Measurements from ENCODE around the gene THRSP.
"Not testable (repeated sequence)": the region's sequence is repeated elsewhere in the genome, so short reads cannot be mapped to it uniquely, and the experiment has no call there.

THRSP gene

DNA sequence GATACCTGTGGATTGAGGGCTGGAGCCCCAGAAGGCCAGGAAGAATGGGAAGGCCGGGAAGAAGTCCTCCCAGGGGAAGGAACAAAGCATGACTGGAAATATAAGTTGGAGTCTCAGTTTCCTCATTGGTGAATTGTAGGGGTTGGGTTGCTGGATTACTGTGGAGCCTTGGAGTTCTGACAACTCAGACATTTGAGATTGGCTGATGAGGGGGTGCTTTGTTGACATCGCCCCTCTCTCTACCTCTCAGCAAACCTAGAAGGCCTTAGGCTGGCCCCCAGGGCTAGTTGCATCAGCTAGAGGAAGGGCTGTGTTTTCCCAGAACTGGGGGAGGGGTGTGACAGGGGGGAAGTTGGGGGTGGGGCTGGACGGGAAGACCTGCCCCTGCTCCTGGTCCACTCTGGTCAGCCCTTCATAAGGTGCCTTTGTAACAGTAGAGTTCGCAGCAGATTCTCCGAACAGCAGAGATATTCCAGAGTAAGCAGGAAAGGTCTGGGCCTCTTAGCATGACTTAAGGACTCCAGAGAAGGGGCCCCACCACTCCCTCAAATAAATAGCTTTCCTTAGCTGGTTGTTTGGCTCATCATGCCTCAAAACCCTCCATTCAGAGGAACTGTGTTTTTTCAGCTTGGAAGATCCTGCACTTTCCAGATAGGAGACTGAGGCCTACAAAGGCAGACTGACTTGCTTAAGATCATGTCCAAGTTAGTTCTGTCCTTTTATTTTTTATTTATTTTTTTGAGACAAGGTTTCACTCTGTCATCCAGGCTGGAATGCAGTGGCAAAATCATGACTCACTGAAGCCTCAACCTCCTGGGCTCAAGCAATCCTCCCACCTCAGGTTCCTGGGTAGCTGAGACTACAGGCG, 12.5 kb upstream of the THRSP start:
- Histone ChIP-seq H3K27ac (ENCODE audit: low read depth, low read length, severe bottlenecking) (peak overlapping the region; percentile 98), H3K4me1 (ENCODE audit: control insufficient read depth, insufficient read depth, low read length, poor library complexity, severe bottlenecking) (peaks cover 21% of the 10 kb centered on the region), H3K9me3 (ENCODE audit: control insufficient read depth, low read length) (no peaks in the 10 kb centered on the region), H3K4me3 (ENCODE audit: extremely low read depth, insufficient read depth, low read length, poor library complexity, severe bottlenecking) (no peak overlapping the region), H3K36me3 (ENCODE audit: control insufficient read depth, insufficient read depth, low read length) (no peaks in the 10 kb centered on the region)
- WGBS, 2 experiments (ENCODE audit: insufficient coverage in 2 of 2) = 62 to 63% methylated on average over 4 of the region's 6 CpGs

DNA sequence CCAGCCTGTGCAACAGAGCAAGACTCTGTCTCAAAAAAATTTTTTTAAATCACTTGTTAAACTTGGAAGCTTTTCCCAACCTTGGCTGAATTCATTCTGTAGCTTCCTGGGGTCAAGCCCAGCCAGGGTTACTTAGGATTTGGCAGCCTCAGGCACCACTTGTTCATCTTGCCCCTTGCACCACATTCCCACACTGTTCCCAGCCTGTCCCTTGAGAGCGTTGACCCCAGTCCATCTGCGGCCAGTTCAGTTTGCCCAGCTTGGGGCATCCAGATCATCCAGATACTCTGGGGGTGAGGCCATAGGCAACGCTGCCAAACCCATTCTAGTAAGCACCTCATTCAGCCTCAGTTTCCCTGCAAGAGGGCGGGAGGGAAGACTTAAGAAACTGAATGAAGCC, 8.7 kb upstream of the THRSP start:
- no peak overlapping the region for H3K27ac ChIP-seq (ENCODE audit: low read depth, low read length, severe bottlenecking)
- H3K4me3 ChIP-seq (ENCODE audit: extremely low read depth, insufficient read depth, low read length, poor library complexity, severe bottlenecking) = no peak overlapping the region
- H3K36me3 ChIP-seq (ENCODE audit: control insufficient read depth, insufficient read depth, low read length) = no peaks in the 10 kb centered on the region
- 92 to 98% methylated on average over 4 of the region's 4 CpGs for WGBS, 2 experiments (ENCODE audit: insufficient coverage in 2 of 2)
- H3K9me3 ChIP-seq (ENCODE audit: control insufficient read depth, low read length) = no peaks in the 10 kb centered on the region
- peaks cover 19% of the 10 kb centered on the region for H3K4me1 ChIP-seq (ENCODE audit: control insufficient read depth, insufficient read depth, low read length, poor library complexity, severe bottlenecking)

DNA sequence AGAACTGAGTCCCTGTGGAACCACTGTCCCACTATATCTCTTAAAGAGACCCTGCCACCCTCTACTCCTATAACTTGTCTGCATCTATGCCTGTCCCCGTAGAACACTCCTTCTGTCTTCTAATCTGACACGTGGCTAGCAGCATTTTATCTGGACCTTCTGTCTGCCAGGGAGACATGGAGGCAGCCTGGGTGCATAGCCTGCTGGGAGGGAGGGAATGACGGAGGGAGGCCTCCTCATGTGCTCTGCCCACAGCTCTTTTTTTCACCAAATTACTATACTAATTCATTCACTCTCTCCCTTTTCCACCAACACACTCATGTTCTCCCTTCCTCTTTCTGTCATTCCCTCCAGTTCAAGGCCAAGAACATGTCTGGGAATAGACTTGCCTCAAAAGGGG, 7.6 kb upstream of the THRSP start:
- H3K36me3 ChIP-seq (ENCODE audit: control insufficient read depth, insufficient read depth, low read length) = no peaks in the 10 kb centered on the region
- no peaks in the 10 kb centered on the region for H3K9me3 ChIP-seq (ENCODE audit: control insufficient read depth, low read length)
- 88% methylated on average over 2 of the region's 3 CpGs; no CpG with 5 or more reads in 1 of the 2 experiments for WGBS, 2 experiments (ENCODE audit: insufficient coverage in 2 of 2)
- H3K4me1 ChIP-seq (ENCODE audit: control insufficient read depth, insufficient read depth, low read length, poor library complexity, severe bottlenecking) = peaks cover 8% of the 10 kb centered on the region
- no peak overlapping the region for H3K27ac ChIP-seq (ENCODE audit: low read depth, low read length, severe bottlenecking)
- no peak overlapping the region for H3K4me3 ChIP-seq (ENCODE audit: extremely low read depth, insufficient read depth, low read length, poor library complexity, severe bottlenecking)

DNA sequence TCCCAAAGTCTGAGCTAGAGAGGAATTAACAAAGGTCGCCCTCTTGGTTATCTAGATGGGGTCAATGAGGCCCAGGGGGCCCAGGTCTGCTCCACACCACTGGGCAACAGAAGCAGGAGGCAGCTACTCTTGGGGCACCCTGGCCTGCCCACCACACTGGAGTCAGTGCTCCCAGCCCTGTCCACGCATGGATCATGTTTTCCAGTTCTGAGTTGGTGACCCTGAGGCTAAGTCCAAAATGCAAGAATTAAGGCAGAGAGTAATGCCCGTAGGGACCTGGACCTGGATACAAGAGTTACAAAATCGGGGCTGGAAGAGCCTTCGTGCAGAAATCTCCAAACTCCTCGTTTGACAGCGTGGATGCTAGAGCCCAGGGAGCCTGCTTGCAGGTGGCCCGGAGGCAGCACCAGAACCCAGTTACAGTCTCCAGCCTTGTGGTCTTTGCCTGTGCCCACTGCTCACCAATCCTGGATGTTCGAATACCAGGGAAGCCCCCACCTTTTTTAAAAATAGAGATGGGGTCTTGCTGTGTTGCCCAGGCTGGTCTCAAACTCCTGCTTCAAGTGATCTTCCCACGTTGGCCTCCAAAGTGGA, 6.1 kb upstream of the THRSP start:
- no peak overlapping the region for H3K4me3 ChIP-seq (ENCODE audit: extremely low read depth, insufficient read depth, low read length, poor library complexity, severe bottlenecking)
- no peak overlapping the region for H3K27ac ChIP-seq (ENCODE audit: low read depth, low read length, severe bottlenecking)
- WGBS, 2 experiments (ENCODE audit: insufficient coverage in 2 of 2) = 80 to 83% methylated on average over 8 of the region's 10 CpGs
- H3K4me1 ChIP-seq (ENCODE audit: control insufficient read depth, insufficient read depth, low read length, poor library complexity, severe bottlenecking) = no peaks in the 10 kb centered on the region
- no peaks in the 10 kb centered on the region for H3K9me3 ChIP-seq (ENCODE audit: control insufficient read depth, low read length)
- no peaks in the 10 kb centered on the region for H3K36me3 ChIP-seq (ENCODE audit: control insufficient read depth, insufficient read depth, low read length)

DNA sequence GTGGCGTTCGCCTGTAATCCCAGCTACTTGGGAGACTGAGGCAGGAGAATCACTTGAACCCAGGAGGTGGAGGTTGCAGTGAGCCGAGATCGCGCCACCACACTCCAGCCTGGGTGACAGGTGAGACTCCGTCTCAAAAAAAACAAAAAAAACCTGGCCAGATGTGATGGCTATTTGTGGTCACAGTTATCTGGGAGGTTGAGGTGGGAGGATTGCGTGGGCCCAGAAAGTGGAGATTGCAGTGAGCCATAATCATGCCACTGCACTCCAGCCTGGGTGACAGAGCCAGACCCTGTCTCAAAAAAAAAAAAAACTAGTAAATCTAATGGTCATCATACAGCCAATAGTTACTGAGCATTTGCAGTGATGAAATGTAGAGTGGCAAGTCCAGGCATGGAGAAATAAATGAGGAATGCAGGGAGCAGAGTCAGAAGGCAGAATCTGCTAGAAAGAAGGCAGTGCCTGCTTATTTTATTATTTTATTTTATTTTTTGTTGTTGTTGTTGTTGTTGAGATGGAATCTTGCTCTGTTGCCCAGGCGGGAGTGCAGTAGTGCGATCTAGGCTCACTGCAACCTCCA, 3.8 kb upstream of the THRSP start:
- H3K27ac ChIP-seq (ENCODE audit: low read depth, low read length, severe bottlenecking); H3K36me3 ChIP-seq (ENCODE audit: control insufficient read depth, insufficient read depth, low read length); H3K9me3 ChIP-seq (ENCODE audit: control insufficient read depth, low read length); H3K4me1 ChIP-seq (ENCODE audit: control insufficient read depth, insufficient read depth, low read length, poor library complexity, severe bottlenecking); H3K4me3 ChIP-seq (ENCODE audit: extremely low read depth, insufficient read depth, low read length, poor library complexity, severe bottlenecking): not testable (repeated sequence)
- WGBS, 2 experiments (ENCODE audit: insufficient coverage in 2 of 2) = 97 to 100% methylated on average over 6 to 9 of the region's 9 CpGs

DNA sequence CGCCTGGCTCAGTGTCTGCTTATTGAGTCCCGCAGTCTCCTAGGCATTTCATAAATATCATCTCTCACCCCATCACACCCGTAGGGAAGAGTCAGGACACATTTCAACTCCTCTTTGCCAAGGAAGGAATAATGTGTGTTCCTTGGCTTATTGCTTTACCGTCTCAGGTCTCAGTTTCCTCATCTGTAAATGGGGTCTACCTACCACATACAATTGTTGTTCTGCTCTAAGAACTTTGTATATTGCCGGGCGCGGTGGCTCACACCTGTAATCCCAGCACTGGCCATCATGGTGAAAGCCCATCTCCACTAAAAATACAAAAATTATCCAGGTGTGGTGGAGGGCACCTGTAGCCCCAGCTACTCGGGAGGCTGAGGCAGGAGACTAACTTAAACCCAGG, 3.1 kb upstream of the THRSP start:
- H3K36me3 ChIP-seq (ENCODE audit: control insufficient read depth, insufficient read depth, low read length) = no peaks in the 10 kb centered on the region
- no peaks in the 10 kb centered on the region for H3K9me3 ChIP-seq (ENCODE audit: control insufficient read depth, low read length)
- no peaks in the 10 kb centered on the region for H3K4me1 ChIP-seq (ENCODE audit: control insufficient read depth, insufficient read depth, low read length, poor library complexity, severe bottlenecking)
- no peak overlapping the region for H3K4me3 ChIP-seq (ENCODE audit: extremely low read depth, insufficient read depth, low read length, poor library complexity, severe bottlenecking)
- 96 to 97% methylated on average over 5 to 6 of the region's 8 CpGs for WGBS, 2 experiments (ENCODE audit: insufficient coverage in 2 of 2)
- H3K27ac ChIP-seq (ENCODE audit: low read depth, low read length, severe bottlenecking) = no peak overlapping the region

DNA sequence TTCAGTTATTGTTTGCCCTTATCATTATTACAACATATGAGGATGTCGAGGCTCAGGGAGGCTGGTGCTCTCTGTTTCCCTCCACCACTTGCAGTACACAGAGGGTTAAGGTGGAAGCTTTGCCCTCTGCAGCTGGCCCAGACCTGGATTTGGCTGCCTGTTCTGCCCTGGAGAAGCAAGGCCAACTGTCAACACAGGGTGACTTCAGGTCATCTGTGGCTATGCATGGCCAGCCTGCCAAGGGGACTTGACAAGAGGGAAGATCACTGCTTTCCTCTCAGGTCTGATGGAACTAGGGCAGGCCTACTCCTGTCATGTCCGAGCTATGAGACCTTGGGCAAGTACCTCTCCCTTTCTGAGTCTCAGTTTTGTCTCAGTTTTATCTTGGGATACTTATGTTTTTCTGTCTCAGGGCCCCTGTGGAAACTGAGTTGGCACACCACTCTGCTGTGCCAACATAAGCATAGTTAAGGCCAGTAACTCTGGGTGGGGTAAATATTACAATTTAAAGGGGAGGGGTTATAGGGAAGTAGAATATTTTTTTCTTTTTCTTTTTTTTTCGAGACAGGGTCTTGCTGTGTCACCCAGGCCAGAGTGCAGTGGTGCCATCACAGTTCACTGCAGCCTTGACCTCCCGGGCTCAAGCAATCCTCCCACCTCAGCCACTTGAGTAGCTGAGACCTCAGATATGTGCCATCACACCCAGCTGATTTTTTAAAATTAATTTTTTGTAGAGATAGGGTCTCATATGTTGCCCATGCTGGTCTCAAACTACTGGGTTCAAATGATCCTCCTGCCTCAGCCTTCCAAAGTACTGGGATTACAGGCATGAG, 2.4 kb upstream of the THRSP start:
- H3K4me3 ChIP-seq (ENCODE audit: extremely low read depth, insufficient read depth, low read length, poor library complexity, severe bottlenecking) = no peak overlapping the region
- H3K4me1 ChIP-seq (ENCODE audit: control insufficient read depth, insufficient read depth, low read length, poor library complexity, severe bottlenecking) = no peaks in the 10 kb centered on the region
- H3K36me3 ChIP-seq (ENCODE audit: control insufficient read depth, insufficient read depth, low read length) = no peaks in the 10 kb centered on the region
- 83 to 95% methylated on average over 1 to 2 of the region's 4 CpGs for WGBS, 2 experiments (ENCODE audit: insufficient coverage in 2 of 2)
- H3K27ac ChIP-seq (ENCODE audit: low read depth, low read length, severe bottlenecking) = no peak overlapping the region
- no peaks in the 10 kb centered on the region for H3K9me3 ChIP-seq (ENCODE audit: control insufficient read depth, low read length)

DNA sequence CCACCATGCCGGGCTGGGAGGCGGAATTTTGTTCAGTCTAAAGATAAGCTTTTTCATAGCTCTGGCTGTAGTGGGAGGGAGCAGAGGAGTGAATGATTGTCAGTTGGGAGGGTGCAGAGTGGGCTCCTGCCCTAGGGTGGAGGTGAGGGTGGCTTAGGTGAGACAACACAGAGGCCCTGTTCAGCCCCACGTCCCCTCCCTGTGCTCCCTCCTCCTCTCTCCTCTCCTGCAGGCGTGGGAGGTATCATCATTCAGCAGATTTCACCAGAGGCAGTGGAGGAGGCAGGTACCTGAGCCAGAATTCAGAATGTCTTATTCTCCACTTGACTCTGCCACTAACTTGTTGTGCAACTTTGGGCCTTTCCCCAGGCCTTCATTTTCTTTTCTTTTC, 1.7 kb upstream of the THRSP start:
- 90 to 100% methylated on average over 1 to 3 of the region's 4 CpGs for WGBS, 2 experiments (ENCODE audit: insufficient coverage in 2 of 2)
- no peak overlapping the region for H3K4me3 ChIP-seq (ENCODE audit: extremely low read depth, insufficient read depth, low read length, poor library complexity, severe bottlenecking)
- no peaks in the 10 kb centered on the region for H3K9me3 ChIP-seq (ENCODE audit: control insufficient read depth, low read length)

DNA sequence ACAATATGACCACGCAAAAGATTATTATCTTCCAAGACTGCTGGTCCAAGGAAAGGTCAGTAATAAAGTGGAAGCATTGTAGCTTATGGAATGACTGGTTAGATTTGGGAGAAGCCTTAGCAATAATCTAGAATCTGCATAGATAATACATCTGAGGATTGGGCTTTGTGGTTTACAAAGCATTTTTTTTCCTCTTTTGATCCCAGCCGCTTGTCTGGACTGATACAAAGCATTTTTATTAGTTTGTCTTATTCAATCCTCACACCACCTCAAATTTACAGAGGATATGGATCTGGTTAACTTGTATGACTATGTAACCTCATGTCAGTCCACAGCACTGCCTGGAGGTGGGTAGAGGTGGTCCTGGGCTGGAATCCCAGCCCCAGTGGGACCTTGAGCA, 990 bp upstream of the THRSP start:
- Histone ChIP-seq H3K36me3 (ENCODE audit: control insufficient read depth, insufficient read depth, low read length) (peaks cover 9% of the 10 kb centered on the region), H3K9me3 (ENCODE audit: control insufficient read depth, low read length) (no peaks in the 10 kb centered on the region), H3K4me1 (ENCODE audit: control insufficient read depth, insufficient read depth, low read length, poor library complexity, severe bottlenecking) (no peaks in the 10 kb centered on the region), H3K4me3 (ENCODE audit: extremely low read depth, insufficient read depth, low read length, poor library complexity, severe bottlenecking) (no peak overlapping the region), H3K27ac (ENCODE audit: low read depth, low read length, severe bottlenecking) (no peak overlapping the region)
- 100% methylated on average over 1 of the region's 2 CpGs for WGBS, 2 experiments (ENCODE audit: insufficient coverage in 2 of 2)

More for the DNA sequence above, 1.7 kb upstream of the THRSP start:
- Histone ChIP-seq H3K36me3 (ENCODE audit: control insufficient read depth, insufficient read depth, low read length) (peaks cover 4% of the 10 kb centered on the region), H3K27ac (ENCODE audit: low read depth, low read length, severe bottlenecking) (no peak overlapping the region), H3K4me1 (ENCODE audit: control insufficient read depth, insufficient read depth, low read length, poor library complexity, severe bottlenecking) (no peaks in the 10 kb centered on the region)

DNA sequence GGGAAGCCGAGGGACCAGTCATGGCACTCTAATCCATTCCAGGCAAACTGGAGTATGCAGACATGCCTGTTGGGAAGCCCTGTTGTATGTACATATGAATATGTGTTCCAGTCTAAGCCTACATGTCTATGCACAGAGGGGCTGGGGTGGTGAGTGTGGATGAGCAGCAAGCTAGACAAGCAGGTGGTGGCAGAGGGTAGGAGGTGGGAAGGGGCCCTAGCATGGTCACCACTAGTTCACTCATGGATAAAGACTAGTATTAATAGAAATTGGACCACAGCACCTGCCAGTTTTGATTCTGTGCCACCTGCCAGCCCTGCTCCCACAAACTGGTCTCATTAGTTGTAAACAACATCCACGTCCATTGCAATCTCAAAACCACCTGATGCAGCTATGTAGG, 1.5 kb downstream of the THRSP start:
- H3K36me3 ChIP-seq (ENCODE audit: control insufficient read depth, insufficient read depth, low read length) = peaks cover 34% of the 10 kb centered on the region
- H3K4me3 ChIP-seq (ENCODE audit: extremely low read depth, insufficient read depth, low read length, poor library complexity, severe bottlenecking) = no peak overlapping the region
- H3K27ac ChIP-seq (ENCODE audit: low read depth, low read length, severe bottlenecking) = no peak overlapping the region
- no peaks in the 10 kb centered on the region for H3K9me3 ChIP-seq (ENCODE audit: control insufficient read depth, low read length)
- no peaks in the 10 kb centered on the region for H3K4me1 ChIP-seq (ENCODE audit: control insufficient read depth, insufficient read depth, low read length, poor library complexity, severe bottlenecking)
- WGBS, 2 experiments (ENCODE audit: insufficient coverage in 2 of 2) = 100% methylated on average over 1 of the region's 2 CpGs

Data from mesodermal cell (in vitro differentiated cells).